SJCRH30 (cell line): ENCODE data around the gene CD164. TPM values are rescaled to one million over a fixed set of nuclear protein-coding genes. Genes with fewer than 3 reads are reported as not detected.

Source experiments
- DNase-seq, 2 experiments: peaks; one replicate each; pipeline ENCODE4 v3.0.0-alpha.2; 2015 to 2020
- H3K27ac ChIP-seq: fragments of 250-450 bp; sonication (Bioruptor Pico); 2 replicates; pipeline ENCODE4 v1.5.1; 2020; ENCODE audit warnings: mild to moderate bottlenecking, moderate library complexity
- H3K27me3 ChIP-seq: fragments of 250-450 bp; sonication (Bioruptor Pico); 2 replicates; pipeline ENCODE4 v1.5.1; 2020; ENCODE audit warnings: mild to moderate bottlenecking, moderate library complexity
- H3K36me3 ChIP-seq: fragments of 250-450 bp; sonication (Bioruptor Pico); 2 replicates; pipeline ENCODE4 v1.5.1; 2020; ENCODE audit warnings: mild to moderate bottlenecking, moderate library complexity
- H3K4me1 ChIP-seq: fragments of 250-450 bp; sonication (Bioruptor Pico); 2 replicates; pipeline ENCODE4 v1.5.1; 2020; ENCODE audit warnings: mild to moderate bottlenecking, moderate library complexity
- H3K4me3 ChIP-seq: fragments of 250-450 bp; sonication (Bioruptor Pico); 2 replicates; pipeline ENCODE4 v1.5.1; 2020; ENCODE audit warnings: mild to moderate bottlenecking, moderate library complexity
- H3K9me3 ChIP-seq: fragments of 250-450 bp; sonication (Bioruptor Pico); replicated peaks from 2 replicates; pipeline ENCODE4 v1.5.1; 2020; ENCODE audit warnings: mild to moderate bottlenecking, moderate library complexity
- total RNA-seq: library from RNA; depleted of rRNA; stranded (reverse); fragments of >200 nt; shearing (Covaris generic); gene quantifications from 2 replicates; pipeline ENCODE4 v1.2.3, GENCODE V29; 2014; rRNA removed

The CD164 gene
- total RNA-seq, 1 experiment from 2014 or later, result 181 TPM

DNA sequence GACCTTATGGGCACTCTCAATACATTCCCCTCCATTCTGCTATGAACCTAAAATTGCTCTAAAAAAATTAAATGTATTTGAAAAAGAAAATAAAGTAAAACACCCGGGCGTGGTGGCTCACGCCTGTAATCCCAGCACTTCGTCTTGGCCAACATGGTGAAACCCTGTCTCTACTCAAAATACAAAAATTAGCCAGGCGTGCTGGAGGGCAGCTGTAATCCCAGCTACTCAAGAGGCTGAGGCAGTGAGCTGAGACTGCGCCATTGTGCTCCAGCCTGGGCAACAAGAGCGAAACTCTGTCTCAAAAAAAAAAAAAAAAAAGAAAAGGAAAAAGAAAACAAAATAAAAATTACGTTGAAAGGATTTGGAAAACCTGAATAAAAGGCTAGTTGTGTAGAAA, 60.5 kb downstream of the CD164 start:
- no peaks in the 10 kb centered on the region for H3K36me3 ChIP-seq
- DNase-seq, result no peak
- no peak overlapping the region for H3K4me3 ChIP-seq
- no peak overlapping the region for H3K27ac ChIP-seq
- no peaks in the 10 kb centered on the region for H3K27me3 ChIP-seq
- no peaks in the 10 kb centered on the region for H3K9me3 ChIP-seq
- 0 out of 2 replicates have a peak, but pooled peaks cover 3% of the 10 kb centered on the region for H3K4me1 ChIP-seq

GRCh38 chr6:109320072-109320471, 62.2 kb downstream of the CD164 start:
- no peak for DNase-seq
- Histone ChIP-seq H3K27me3 (no peaks in the 10 kb centered on the region), H3K27ac (no peak overlapping the region), H3K4me1 (0 out of 2 replicates have a peak, but pooled peaks cover 3% of the 10 kb centered on the region), H3K9me3 (no peaks in the 10 kb centered on the region), H3K4me3 (no peak overlapping the region), H3K36me3 (no peaks in the 10 kb centered on the region)

DNA sequence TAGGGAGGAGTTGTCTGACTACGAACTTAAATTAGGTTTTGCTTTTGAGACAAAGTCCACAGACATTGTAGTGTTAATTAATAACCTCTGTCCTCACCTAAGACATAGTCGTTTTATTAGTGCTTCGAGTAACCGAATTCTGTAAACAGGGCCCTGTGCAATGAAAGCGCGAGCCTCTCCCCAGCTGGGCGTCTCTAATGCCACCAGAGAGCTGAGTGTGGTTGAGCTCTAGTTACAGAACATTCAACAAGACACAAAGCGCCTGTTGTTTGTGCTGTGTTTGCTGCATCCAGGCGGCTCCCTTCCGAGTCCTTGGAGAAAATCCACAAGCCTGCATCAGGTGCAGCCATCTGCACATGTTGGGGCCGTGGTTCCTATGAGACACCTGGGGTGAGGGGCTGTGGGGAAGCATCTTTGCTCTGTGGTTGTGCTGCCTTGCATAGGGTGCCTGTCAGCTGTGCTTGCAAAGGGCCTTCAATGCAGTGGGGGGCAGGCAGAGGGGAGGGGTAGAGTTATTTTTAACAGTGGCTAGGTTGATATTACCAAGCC, 63.9 kb downstream of the CD164 start:
- Histone ChIP-seq H3K27me3 (no peaks in the 10 kb centered on the region), H3K4me1 (0 out of 2 replicates have a peak, but pooled peaks cover 3% of the 10 kb centered on the region), H3K9me3 (no peaks in the 10 kb centered on the region), H3K27ac (no peak overlapping the region), H3K4me3 (no peak overlapping the region), H3K36me3 (no peaks in the 10 kb centered on the region)
- peak; percentile 58 to 80 for DNase-seq

- no peaks in the 10 kb centered on the region for H3K27me3 ChIP-seq
- no peak overlapping the region for H3K27ac ChIP-seq
- H3K4me3 ChIP-seq, result no peak overlapping the region
- H3K4me1 ChIP-seq, result 0 out of 2 replicates have a peak, but pooled peaks cover 3% of the 10 kb centered on the region
- DNase-seq, result no peak
- H3K36me3 ChIP-seq, result no peaks in the 10 kb centered on the region
- H3K9me3 ChIP-seq, result no peaks in the 10 kb centered on the region
Measured at GRCh38 chr6:109316909-109317308, 65.4 kb downstream of the CD164 start.

Other genes with a start within 250 kb of the CD164 start
- gene PPIL6, start 58.2 kb upstream of the CD164 start, total RNA-seq, result 0.28 TPM in 1 of 2 replicates, not detected in the other
- 7.6 and 8.2 TPM in 2 replicates for gene SMPD2, start 58.3 kb upstream of the CD164 start, total RNA-seq
- gene MICAL1, start 73.3 kb upstream of the CD164 start, total RNA-seq, result 23.0 and 27.2 TPM in 2 replicates
- 15.4 and 17.5 TPM in 2 replicates for gene ZBTB24, start 100.8 kb upstream of the CD164 start, total RNA-seq